Stimulated activated CD4-positive, alpha-beta T cell treated with anti-CD3 and anti-CD28 coated beads, TNF-alpha, amount 100 ng/mL, for 24 hours (primary cell): ENCODE data around the gene TYMS.
"Not testable (repeated sequence)": the region's sequence is repeated elsewhere in the genome, so short reads cannot be mapped to it uniquely, and the experiment has no call there.

Experiments used
- DNase-seq, 3 experiments: peaks; one replicate each; pipeline ENCODE4 v3.0.0-alpha.2; 2020; ENCODE audit warnings: low read depth in 3 of 3

Gene TYMS

DNA sequence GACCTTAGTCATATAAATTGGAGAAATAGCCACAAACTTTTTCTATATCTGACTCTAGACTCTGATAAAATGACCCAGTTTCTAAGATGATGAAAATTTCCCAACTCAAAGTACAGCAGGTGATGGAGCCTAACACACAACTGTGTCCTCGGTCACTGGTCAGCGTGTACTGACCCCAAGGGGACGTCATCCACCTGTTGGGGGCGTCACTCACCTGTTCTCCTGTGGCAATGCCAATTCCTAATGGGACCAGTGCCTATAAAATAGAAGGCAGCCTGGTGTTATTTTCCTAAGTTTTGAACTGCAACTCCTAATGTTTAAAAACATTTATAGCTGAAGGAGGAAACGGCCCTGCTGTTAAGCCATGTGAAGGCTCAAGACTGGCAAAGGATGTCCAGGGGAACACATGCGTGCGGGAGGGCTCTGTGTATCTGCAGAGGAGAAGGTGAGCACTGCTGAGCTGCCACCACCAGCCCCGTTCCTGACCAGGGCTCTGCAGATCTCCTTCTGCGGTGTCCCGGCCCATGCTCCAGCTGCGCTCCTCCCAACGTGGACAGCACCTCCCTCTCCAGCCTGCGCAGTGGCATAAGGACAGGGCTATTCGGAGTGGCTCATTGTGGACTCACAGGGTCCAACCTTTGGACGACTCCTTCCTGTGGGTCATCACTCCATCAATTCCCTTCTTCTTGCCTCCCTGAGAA is 21.2 kb downstream of the TYMS start:
- DNase-seq, result no peak

DNA sequence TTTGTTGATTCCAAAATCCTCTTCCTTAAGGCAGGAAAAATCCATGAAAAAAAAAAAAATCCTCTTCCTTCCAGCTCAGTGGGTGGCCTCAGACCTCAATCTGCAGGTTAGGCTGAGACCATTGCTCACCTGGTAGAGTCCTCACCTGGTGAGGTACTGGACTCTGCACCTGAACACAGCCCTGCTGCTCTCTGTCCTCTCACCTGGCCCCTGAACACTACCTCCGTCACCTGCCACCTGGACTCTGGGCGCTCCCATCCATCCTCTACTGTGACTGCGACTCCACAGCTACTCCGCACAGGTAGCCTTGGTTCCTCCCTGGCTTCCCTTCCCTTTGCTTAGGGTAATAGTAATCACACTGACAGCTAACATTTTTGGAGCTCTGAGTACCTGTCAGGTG is 22.1 kb downstream of the TYMS start:
- no peak for DNase-seq

DNA sequence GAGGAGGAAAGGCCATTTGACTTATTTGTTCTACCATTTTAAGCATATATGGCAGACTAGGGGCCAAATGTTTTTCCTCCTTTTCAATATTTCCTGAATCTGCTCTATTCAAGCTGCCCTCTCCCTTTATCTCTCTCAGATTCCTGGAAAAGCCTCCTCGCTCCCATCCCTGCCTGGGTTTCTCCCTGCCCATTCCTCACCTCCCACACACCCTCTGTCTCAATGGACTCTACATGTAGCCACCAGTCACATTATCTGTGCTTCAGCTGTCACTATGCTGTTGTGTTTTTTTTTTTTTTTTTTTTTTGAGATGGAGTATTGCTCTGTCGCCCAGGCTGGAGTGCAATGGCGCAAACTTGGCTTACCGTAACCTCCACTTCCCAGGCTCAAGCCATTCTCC is 22.9 kb downstream of the TYMS start:
- DNase-seq, result no peak

DNA sequence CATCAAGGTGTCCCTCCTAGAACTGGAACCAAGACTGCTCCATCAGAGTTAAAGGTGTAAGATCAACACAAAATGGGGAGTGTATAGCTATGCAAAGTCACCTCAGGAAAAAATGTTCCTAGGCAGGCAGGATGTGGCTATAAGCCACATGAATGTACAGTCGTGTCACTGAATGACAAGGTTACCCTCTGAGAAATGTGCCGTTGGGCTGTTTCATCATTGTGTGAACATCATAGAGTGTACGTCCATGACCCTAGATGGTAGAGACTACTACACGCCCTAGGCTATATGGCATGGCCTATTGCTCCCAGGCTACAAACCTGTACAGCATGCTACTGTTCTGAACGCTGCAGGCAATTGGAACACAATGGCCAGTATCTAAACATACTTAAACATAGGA is 24.5 kb downstream of the TYMS start:
- DNase-seq, result peak in 2 of 3 experiments; percentile 14 to 35

DNA sequence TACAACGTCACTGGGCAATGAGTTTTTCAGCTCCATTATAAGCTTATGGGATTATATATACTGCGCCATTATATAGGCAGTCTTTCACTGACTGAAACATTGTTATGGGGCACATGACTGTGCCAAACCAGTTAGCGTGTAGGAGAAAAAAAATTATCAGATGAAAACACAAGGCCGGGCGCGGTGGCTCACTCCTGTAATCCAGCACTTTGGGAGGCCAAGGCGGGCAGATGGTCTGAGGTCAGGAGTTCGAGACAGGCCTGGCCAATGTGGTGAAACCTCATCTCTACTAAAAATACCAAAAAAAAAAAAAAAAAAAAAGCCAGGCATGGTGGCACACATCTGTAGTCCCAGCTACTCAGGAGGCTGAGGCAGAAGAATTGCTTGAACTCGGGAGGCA is 25.0 kb downstream of the TYMS start:
- DNase-seq, result not testable (repeated sequence)

DNA sequence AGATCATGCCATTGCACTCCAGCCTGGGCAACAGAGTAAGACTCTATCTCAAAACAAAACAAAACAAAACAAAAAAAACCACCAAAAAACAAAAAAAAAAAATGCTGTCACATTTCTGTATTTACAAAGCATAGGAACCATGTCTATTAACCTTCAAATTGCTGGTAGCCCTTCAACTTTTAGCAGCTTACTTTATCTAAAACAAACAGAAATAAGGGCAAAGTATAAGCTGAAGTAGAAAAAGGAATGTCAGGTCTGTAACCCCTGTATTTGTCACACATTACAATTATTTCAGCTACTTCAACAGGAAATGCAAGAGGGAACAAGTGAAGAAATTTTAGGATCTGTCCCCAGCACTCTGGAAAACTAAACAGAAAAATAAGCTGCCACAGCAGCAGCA is 25.4 kb downstream of the TYMS start:
- no peak for DNase-seq

DNA sequence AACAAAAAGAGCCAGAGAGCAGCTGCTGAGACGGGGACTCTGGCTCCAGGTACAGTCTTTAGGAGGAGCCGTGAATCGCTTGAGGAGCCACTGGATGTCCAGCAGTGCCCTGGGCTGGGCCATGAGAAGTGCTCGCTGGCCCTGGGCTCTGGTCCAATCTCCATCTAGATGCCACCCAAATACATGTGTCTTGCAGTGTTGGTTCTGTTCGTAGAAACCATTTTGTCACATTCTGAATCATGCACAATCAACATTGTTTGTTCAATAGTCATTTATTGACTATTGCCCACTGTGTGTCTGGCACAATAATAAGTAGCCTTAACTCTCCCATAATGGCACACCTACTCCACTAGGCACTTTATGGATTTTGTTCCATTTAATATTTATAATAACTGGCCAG is 26.1 kb downstream of the TYMS start:
- DNase-seq, result no peak

DNA sequence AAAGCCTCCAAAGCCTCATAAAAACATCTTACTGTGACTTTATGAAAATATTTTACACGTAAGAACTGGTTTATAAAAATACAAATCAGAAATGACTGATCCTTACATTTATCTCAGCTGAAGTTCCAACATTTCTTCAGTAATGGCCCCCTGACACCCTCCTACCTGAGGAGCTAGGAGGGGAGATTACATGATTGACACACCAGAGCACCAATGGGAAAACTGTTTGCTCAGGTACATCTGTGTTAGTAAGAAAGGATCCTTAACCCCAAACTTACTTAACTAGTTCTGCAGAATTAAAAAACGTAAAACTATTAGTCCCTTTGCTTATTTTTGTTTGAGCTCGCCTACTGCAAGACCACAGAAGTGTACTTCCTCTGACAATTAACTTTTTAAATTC is 28.0 kb downstream of the TYMS start:
- DNase-seq, result no peak

DNA sequence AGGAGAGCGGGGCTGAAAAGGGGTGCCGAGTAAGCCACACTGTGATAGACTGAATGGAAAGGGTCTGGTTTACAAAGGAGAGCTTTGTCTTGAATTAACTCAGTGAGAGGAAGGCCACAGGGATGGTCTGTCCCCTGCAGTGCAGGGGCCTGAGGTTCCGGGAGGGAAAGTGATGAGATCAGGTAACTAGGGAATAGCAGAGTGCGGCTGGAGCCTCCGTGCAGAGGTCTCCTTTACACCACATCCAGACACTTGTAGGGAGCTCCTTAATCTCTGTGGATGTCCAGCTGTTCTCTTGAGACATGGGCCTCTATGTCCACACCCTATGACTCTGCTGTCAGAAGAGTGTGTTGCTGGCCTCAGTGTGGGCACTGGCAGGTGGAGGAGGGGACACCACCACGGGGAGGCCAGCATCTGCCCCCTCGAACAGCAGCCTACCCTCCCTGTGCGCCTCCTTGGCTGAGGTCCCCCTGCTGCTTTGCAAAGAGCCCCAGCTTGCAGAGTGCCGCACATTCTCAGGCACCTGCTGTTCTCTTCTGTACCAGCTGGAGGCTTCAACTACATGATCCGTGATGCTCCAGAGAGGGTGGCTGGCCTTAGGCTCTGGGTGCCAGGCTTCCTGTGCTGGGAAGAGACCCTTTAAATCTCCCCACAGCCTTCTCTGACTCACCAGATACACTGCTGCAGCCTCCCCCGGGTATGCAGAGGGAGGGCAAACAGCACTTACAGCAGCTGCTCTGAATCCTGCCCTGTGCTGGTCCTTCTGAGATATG is 29.1 kb downstream of the TYMS start:
- DNase-seq, result no peak

DNA sequence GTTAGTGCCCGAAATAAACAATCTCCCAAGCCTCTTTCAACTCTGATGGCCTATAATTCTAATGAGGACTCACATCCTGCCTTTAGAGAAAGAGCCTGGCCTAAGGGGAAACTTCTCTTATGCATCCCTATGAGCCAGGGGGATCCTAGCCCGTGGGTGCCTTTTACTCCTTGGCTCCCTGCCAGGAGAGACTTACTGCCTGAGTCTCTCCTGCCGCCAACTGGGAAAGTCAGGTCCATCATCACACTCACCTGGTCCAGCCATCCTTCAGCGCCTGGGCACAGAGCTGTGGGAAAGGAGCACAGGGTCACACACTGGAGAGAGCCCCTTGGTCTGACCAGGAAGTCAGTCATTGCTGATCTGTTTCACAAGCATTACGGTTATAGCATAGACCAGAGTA is 30.9 kb downstream of the TYMS start:
- no peak for DNase-seq

DNA sequence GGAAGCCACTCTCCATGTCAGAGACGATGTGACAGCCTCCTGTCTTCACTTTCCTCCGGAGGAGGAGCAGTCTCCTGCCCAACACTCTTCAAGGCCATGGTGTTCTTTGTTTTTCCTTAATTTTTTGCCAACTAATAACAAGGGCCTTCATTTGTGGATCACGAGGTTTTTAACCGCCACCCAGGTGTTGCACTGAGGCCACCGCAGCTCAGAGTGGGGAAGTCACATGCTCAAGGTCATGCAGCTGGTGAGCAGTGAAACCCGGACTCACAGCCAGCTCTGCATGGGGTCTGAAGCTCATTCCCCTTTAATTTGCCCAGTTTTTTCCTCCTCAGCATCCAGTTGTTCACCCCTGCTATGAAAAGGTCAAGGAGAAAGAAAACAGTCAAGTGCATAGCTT is 35.4 kb downstream of the TYMS start:
- DNase-seq, result no peak

DNA sequence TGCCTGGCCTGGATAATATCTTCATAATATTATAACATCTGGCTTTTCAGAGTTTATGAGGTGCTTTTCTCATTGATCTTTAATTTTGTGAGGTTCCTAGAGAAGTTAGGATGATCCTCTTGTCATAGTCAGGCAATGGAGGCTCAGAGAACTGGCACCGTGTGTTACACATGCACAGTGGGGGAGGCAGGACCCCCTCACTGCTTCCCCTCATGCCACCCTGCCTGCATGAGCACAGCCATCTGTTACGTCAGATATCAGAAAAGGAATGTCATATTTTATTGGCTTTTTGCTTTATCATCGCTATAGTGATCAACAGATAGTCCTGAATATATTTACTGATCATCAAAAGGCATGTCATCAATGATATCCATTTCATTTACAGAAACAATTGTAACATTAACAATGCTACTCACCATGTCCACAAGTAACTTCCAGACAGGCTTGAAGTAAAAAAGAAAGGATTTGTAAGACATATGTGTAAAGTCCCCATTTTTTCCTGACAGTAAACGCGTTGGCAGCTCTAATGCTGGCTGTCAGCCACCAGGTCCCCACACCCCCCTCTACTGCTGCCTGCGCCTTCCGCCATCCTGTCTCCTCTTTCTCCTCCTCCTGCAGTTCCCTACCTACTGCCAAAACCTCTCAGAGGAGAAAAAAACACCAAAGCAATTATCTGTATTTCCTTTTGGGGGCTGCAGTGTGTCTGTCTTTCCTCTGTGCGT is 36.2 kb downstream of the TYMS start:
- no peak for DNase-seq

DNA sequence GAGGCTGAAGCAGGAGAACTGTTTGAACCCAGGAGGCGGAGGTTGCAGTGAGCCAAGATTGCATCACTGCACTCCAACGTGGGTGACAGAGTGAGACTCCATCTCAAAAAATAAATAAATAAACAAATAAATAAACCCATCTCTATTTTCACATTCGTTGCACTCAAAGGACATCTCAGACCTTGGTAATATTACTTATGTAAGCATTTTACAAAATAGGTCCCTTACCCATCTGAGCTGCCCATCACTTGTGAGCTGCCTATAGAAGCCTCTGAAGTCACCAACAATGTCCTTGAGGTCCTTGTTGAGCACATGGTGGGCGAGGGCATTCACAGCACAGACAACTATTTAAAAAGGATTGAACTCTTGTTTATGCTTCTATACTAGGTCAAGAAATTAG is 39.6 kb downstream of the TYMS start:
- DNase-seq, result no peak

DNA sequence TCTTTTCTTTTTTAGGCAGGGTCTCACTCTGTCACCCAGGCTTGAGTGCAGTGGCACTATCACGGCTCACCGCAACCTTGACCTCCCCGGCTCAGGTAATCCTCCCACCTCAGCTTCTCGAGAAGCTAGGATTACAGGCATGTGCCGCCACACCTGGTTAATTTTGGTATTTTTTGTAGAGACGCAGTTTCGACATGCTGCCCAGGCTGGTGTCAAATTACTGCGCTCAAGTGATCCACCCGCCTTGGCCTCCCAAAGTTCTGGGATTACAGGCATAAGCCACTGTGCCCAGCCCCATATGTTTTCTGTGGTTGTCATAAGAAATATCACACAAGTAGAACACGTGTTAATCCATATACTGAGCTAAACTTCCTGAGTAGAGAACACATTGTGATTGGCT is 40.3 kb downstream of the TYMS start:
- no peak for DNase-seq

DNA sequence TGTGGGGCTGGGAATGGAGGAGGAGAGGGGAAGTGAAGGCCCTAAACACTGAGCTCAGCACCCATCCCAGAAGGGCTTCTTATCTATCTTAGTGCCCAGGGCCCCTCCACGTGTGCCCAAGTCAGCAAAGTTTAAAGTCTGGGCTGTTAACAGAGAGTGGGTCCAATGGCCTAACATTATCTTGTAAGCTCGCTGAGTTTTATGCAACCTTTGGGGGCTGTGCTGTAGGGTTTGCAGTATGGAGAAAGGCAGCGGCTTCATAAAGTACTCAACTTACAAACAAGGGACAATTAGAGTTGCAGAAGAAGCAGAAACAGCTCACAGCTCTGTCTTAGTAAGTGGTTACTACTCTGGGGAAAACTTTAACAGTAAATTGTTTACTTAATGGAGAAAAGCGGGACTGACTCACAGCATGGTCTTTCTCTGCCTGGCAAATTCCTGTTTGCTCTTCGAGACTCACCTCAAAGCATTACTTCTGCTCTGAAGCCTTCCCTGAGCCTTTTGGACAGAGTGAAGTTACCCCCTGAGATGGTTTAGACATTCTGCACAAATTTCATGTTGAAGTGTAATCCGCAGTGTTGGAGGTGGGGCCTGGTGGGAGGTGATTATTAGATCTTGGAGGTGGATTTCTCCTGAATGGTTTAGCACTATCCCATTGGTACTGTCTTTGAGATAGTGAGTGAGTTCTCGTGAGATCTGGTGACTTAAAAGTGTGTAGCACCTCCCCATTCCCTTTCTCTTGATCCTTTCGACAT is 45.9 kb downstream of the TYMS start:
- DNase-seq, result no peak

DNA sequence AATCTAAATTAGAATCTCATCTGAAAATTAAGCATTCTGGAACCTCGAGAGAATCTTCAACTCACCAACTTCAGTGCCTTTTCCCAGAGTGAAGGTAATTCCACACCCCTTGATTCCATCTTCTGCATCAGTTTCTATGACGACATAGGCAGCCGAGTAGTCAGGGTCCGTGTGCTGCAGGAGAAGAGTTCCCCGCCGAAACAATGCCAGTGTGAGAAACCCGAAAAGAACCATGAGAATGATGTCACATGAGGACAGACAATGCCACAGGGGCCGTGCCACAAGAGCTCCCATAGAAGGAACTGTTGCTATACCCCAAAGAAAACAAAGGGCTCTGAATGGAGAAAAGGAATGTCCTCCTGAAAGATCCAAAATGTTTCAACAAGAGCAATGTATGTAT is 49.0 kb downstream of the TYMS start:
- no peak for DNase-seq

DNA sequence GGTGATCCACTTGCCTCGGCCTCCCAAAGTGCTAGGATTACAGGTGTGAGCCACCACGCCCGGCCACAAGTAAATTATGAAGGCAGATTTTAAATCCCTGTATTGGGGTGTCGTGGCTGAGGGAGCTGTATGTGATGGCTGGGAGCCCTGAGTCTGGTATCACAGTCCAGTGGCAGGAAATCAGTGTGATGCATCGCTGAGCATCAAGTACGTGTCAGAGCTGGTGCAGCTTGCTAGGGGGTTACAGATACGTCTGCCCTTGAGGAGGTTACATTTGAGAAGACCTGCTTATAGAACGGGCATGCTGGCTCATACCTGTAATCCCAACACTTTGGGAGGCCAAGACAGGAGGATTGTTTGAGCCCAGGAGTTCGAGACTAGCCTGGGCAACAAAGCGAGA is 50.6 kb downstream of the TYMS start:
- DNase-seq, result no peak

DNA sequence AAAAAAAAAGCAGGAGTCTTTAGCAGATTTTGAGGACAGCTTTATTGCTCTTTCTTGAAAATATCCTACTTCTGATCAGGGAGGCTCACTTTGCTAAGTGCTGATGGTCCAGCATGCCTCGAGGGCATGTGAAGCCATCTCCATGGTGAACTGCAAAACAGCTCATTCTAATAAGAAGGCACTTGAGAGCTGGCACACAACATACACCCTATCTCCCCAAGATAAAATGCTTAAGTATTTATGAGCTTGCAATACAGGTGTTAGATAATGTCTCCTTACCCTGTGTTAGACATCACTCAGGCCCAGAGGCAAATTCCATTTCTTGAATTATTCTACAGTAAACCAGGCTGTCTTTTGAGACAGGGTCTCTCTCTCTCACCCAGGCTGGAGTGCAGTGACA is 52.3 kb downstream of the TYMS start:
- DNase-seq, result no peak

DNA sequence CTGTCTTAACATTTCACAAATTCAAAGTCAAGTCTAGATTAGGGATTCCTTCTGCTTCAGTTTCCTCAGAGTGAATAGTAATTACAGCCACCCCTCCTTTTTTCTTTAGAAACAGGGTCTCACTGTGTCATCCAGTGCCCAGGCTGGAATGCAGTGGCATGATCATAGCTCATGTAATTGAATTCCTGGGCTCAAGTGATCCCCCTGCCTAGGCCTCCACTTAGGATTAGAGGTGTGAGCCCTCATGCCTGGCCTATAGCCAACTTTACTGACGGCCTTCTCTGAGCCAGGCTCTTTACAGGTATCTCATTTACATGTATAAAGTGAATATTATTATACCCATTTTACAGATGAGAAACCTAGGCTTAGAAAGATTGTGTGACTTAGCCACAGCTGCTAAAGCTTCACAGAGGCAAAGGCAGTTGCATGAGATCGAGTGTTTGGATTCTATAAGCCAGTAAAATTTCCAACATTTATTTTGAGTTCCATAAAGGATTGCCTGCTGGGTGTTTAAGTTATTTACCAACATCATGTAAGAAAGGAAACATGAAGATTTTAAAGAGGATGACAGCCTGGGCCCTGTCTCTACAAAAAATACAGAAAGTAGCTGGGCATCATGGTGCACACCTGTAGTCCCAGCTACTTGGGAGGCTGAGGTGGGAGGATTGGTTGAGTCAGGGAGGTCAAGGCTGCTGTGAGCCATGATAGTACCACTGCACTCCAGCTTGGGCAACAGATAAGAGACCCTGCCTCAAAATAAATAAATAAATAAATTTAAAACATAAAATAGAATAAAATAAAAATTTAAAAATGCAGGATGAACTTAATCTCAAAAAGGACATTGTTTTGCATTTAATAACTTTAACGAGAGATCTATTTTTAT is 53.2 kb downstream of the TYMS start:
- DNase-seq, result no peak

DNA sequence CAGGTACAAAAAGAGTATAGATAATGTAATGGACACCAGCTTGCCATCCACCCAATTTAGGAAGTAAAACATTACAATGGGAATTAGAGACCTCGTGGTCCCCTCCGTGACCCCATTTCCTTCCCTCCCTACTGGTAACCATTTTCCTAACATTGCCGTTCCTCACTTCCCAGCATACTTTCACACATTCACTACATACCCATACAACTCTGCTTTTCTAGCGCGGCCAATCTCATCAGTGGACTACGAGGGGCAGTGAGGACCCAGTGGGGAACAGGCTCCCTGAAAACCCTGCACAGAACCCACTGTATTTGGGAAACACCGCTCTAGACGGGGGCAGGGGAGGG is 53.8 kb downstream of the TYMS start:
- no peak for DNase-seq

DNA sequence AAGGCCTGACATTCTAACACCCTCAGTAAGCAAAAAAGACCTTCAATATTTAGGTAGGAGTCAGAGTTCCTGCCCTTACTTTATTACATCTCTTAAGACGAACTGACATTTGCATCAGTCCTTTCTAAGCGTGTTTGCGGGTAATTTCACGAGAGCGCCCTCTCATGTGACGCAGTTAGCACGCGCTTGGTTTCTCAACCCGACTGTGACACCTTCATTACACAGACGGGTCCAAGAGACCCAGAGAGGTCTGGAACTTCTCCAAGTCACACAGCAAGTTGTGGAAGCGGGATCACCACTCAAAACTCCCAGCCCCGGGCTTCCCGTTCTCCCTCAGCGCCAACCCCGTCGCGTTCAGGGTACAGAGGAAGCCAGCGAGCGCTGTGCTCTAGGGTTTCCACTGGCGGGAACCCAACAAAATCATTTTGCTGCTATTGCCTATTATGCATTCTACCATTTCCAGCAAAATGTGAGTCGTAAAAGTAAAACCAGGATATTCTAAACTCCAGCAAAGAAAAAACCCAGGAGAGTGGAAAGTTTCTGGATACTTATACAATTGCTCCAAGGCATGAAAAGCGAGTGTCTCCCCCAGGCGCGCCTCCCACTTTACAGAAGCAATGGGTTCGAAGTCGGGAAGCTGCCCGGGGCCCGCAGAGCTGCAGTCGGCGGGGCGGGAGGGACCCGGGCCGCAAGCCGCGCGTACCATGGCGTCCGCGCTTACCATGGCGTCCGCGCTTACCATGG is 54.4 kb downstream of the TYMS start:
- DNase-seq, result peak; percentile 47 to 72 (median 63)
